Heart left ventricle (tissue), 16 donors: ENCODE data around the gene ATG4A. TPM values are rescaled to one million over a fixed set of nuclear protein-coding genes. Genes with fewer than 3 reads are reported as not detected.

Experiments
- ATAC-seq, 4 donors: fragments of 200-7000 bp; cut with Tn5 transposase; one replicate each; pipeline ENCODE4 v1.9.1; 2020 to 2022; ENCODE audit warnings: moderate library complexity in 4 of 4, mild to moderate bottlenecking in 3 of 4, moderate number of reproducible peaks in 1 of 4
- DNase-seq, 5 donors: peaks; one replicate each; pipeline ENCODE4 v3.0.0-alpha.2; 2020
- H3K27ac ChIP-seq, 12 donors: fragments of 200-600 bp; sonication (generic) in 4 of 12; one replicate each; pipeline versions ENCODE4 v1.5.0 to v1.8.0; 2016 to 2022; ENCODE audit warnings: mild to moderate bottlenecking in 2 of 12
- H3K27me3 ChIP-seq, 9 donors: fragments of 200-600 bp; sonication (generic) in 2 of 9; one replicate each; pipeline versions ENCODE4 v1.5.1 to v1.8.0; 2016 to 2022; ENCODE audit warnings: mild to moderate bottlenecking in 3 of 9
- H3K36me3 ChIP-seq, 9 donors: fragments of 200-600 bp; sonication (generic) in 2 of 9; one replicate each; pipeline versions ENCODE4 v1.5.0 to v1.8.0; 2018 to 2022; ENCODE audit warnings: mild to moderate bottlenecking in 2 of 9
- H3K4me1 ChIP-seq, 12 donors: fragments of 200-600 bp; sonication (generic) in 4 of 12; one replicate each; pipeline versions ENCODE4 v1.5.0 to v1.8.0; 2016 to 2022; ENCODE audit warnings: mild to moderate bottlenecking in 3 of 12
- H3K4me3 ChIP-seq, 12 donors: fragments of 200-600 bp; sonication (generic) in 4 of 12; one replicate each; pipeline versions ENCODE4 v1.5.0 to v1.8.0; 2017 to 2022; ENCODE audit warnings: mild to moderate bottlenecking in 9 of 12, moderate library complexity in 4 of 12
- H3K9me3 ChIP-seq, 12 donors: fragments of 200-600 bp; sonication (generic) in 4 of 12; one replicate each; pipeline versions ENCODE4 v1.5.0 to v1.8.0; 2016 to 2022; ENCODE audit warnings: mild to moderate bottlenecking in 1 of 12
- POLR2A ChIP-seq, 2 donors: fragments of 450-650 bp; IDR thresholded peaks; one replicate each; pipeline ENCODE4 v1.6.1; 2017; ENCODE audit warnings: antibody characterized with exemption in 2 of 2, mild to moderate bottlenecking in 2 of 2, moderate library complexity in 2 of 2
- WGBS, 4 donors: extraction: QIAGEN DNeasy Blood & Tissue Kit in 2 of 4; methylation state at CpG; one replicate each; pipeline versions ENCODE4 v1.1.5 to v1.1.7; 2013 to 2018; 5-methylcytosine and 5-hydroxymethylcytosine counted together
- intact Hi-C, 10 donors: fragments of 100-400 bp; cut with DNase I; formaldehyde crosslinking; loops; one replicate each; pipeline versions ENCODE4 v1.11.1 to v1.14.2; 2022
- polyA plus RNA-seq, 2 donors: library from polyadenylated mRNA; stranded (reverse); fragments of 200-250 nt; gene quantifications; one replicate each; pipeline ENCODE4 v1.2.3, GENCODE V29; 2013
- total RNA-seq, 9 donors: library from RNA; depleted of rRNA in 2 of 9; stranded (reverse); fragments of >200 nt in 2 of 9; fragmentation: NEBNext Ultra II Directional in 3 of 9; extraction: Animal tissue kit (Norgen Biotek cat#: 25700) in 3 of 9; gene quantifications; one replicate each; pipeline versions ENCODE4 v1.1.0 to v1.2.4, GENCODE V29; 2016 to 2023
- TF ChIP-seq, protein P1 (sequence below), 12 donors: fragments of 200-600 bp; sonication (generic) in 4 of 12; IDR thresholded peaks; one replicate each; pipeline versions ENCODE4 v1.5.0 to v1.8.0; 2018 to 2022; ENCODE audit warnings: antibody characterized with exemption in 12 of 12, mild to moderate bottlenecking in 5 of 12
- donor health status: ischemic (EF 13 %, LVEDD 7.1; RV severe dilation, severe dysfunction).
- donor health status: healthy with polysubstance abuse.
- donor health status: DM: no; HTN: yes; CAD: no.
- donor health status: DM: no; HTN: no; CAD: no.
- donor health status: ischemic (EF 25% LVEDD 6.9; RV normal size, moderate dysfunction).
- donor health status: ischemic (EF 25% LVEDD 5.7; RV mildly dilated, moderate dysfunction).
- donor health status: healthy.
- donor health status: DM: yes; HTN: yes; CAD: no.
- donor health status: ischemic (EF 35%, LVEDD 5.7; RV mildly dilated, moderate dysfunction).
- donor health status: nonischemic (EF 11% LVEDD 7.7; RV severe dilation, severe dysfunction).
- donor health status: DM: yes; HTN: yes; CAD: no.
- donor health status: PGD.
- donor health status: ischemic (EF 29% LVEDD 5.4; RV normal size, mild dysfunction).
- donor health status: nonischemic (EF 23%, LVEDD 6.1; RV moderate dilation, normal function).

ATG4A gene
- total and polyA plus RNA-seq, 11 donors: 11.0 to 22.7 (median 18.0) TPM

GRCh38 chrX:108157628-108158027 is 66.0 kb downstream of the ATG4A start:
- intact Hi-C loops: loop anchor here in 1 of 10 donors (10.0 kb wide), 1 partner anchor 57 kb away; no protein-coding TSS in a partner anchor
- DNase-seq (no peak), ATAC-seq (no peak)
- no peaks in the 10 kb centered on the region for H3K9me3 ChIP-seq
- H3K36me3 ChIP-seq: peaks cover 0 to 31% (median 14%) of the 10 kb centered on the region in 9 donors
- 73 to 80% (median 78%) methylated on average over 3 of the region's 3 CpGs for WGBS, 4 donors
- H3K27me3 ChIP-seq: peaks cover 0 to 3% (median 0%) of the 10 kb centered on the region in 9 donors
- no peak overlapping the region for H3K4me3 ChIP-seq
- no peak overlapping the region for H3K27ac ChIP-seq
- no peak for TF ChIP-seq POLR2A (IDR thresholded peaks at IDR 0.05)
- TF ChIP-seq, protein P1, sequence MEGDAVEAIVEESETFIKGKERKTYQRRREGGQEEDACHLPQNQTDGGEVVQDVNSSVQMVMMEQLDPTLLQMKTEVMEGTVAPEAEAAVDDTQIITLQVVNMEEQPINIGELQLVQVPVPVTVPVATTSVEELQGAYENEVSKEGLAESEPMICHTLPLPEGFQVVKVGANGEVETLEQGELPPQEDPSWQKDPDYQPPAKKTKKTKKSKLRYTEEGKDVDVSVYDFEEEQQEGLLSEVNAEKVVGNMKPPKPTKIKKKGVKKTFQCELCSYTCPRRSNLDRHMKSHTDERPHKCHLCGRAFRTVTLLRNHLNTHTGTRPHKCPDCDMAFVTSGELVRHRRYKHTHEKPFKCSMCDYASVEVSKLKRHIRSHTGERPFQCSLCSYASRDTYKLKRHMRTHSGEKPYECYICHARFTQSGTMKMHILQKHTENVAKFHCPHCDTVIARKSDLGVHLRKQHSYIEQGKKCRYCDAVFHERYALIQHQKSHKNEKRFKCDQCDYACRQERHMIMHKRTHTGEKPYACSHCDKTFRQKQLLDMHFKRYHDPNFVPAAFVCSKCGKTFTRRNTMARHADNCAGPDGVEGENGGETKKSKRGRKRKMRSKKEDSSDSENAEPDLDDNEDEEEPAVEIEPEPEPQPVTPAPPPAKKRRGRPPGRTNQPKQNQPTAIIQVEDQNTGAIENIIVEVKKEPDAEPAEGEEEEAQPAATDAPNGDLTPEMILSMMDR (IDR thresholded peaks at IDR 0.05): no peak
- no peaks in the 10 kb centered on the region for H3K4me1 ChIP-seq

GRCh38 chrX:108159028-108159670 is 67.6 kb downstream of the ATG4A start:
- intact Hi-C loops: loop anchor here in 1 of 10 donors (10.0 kb wide), 1 partner anchor 56 kb away; no protein-coding TSS in a partner anchor
- ATAC-seq (no peak), DNase-seq (no peak)
- Histone ChIP-seq H3K9me3 (no peaks in the 10 kb centered on the region), H3K36me3 (peaks cover 0 to 16% (median under 1%) of the 10 kb centered on the region in 9 donors), H3K27ac (no peak overlapping the region), H3K27me3 (peaks cover 0 to 3% (median 0%) of the 10 kb centered on the region in 9 donors), H3K4me1 (no peaks in the 10 kb centered on the region), H3K4me3 (no peak overlapping the region)
- WGBS, 4 donors: 87 to 98% (median 91%) methylated on average over 11 of the region's 11 CpGs
- TF ChIP-seq POLR2A (IDR thresholded peaks at IDR 0.05): no peak
- TF ChIP-seq, protein P1 (IDR thresholded peaks at IDR 0.05): no peak

DNA sequence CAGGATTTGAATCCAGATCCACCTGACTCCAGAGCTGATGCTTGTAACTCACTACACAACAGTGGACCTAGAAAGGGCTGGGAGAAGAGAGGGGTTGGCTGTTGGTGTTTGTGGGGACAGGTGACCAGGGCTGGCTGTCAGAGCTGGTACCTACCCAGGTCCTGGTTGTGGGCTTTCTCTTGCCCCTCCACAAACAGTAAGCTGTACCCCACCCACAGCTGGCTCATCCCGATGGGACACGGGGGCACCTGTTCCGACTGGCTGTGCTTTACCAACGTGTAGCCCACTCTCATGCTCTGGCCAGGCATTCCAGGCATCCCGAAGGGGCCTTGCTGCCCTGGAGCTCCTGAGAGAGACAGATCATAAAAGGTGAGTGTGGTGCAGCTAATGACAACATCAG is 68.7 kb downstream of the ATG4A start:
- DNase-seq (no peak), ATAC-seq (no peak)
- 71 to 92% (median 85%) methylated on average over 4 to 5 of the region's 5 CpGs for WGBS, 4 donors
- Histone ChIP-seq H3K27me3 (peaks cover 0 to 4% (median 0%) of the 10 kb centered on the region in 9 donors), H3K9me3 (no peaks in the 10 kb centered on the region), H3K36me3 (peaks cover 0 to 7% (median 0%) of the 10 kb centered on the region in 9 donors), H3K27ac (no peak overlapping the region), H3K4me3 (no peak overlapping the region), H3K4me1 (no peaks in the 10 kb centered on the region)
- intact Hi-C loops: no loop called here
- TF ChIP-seq, protein P1 (IDR thresholded peaks at IDR 0.05): no peak
- TF ChIP-seq POLR2A (IDR thresholded peaks at IDR 0.05): no peak

DNA sequence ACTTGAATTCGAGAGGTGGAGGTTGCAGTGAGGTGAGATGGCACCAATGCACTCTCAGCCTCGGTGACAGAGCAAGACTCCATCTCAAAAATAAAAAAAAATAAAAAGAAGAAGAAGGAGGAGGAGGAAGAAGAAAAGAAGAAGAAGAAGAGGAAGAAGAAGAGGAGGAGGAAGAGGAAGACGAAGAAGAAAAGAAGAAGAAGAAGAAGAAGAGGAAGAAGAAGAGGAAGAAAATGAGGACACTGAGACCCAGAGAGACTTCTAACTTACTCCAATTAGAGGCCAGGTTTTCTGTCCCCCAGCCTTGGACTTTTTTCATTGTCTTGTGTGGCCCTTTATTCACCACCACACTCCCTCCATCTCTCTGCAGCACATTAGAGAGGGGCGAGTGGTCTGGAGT is 70.7 kb downstream of the ATG4A start:
- DNase-seq: no peak
- ATAC-seq: no peak
- Histone ChIP-seq H3K9me3 (no peaks in the 10 kb centered on the region), H3K4me3 (no peak overlapping the region), H3K4me1 (no peaks in the 10 kb centered on the region), H3K27ac (no peak overlapping the region), H3K36me3 (no peaks in the 10 kb centered on the region), H3K27me3 (peaks cover 0 to 4% (median 0%) of the 10 kb centered on the region in 9 donors)
- WGBS, 4 donors: 74 to 95% (median 89%) methylated on average over 4 of the region's 4 CpGs
- TF ChIP-seq, protein P1 (IDR thresholded peaks at IDR 0.05): no peak
- intact Hi-C loops: no loop called here
